NCI-H82 (cell line): ENCODE measurements around the gene DACH2.

ENCODE experiments used
- DNase-seq: peaks from one replicate; lab custom pipeline; 2025; lab: John Stamatoyannopoulos, UW

Gene DACH2

DNA sequence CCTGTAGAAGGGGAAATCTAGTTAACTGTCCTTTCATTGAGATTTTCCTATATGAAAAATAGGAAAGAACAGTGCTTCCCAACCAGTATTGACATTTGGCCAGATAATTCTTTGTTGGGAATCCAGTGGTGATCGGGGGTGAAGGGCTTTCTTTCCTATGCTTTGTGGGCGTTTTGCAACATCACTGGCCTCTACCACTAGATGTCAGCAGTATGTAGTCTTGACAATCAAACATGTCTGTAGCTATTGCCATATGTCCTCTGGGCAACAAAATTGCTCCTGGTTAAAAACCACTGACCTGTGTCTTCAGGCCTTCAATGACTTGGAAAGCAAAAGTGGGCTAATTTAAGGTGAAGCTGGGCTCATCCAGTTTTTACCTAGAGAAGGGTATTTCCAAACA is 658.5 kb downstream of the DACH2 start:
- DNase-seq = peak; percentile 69

DNA sequence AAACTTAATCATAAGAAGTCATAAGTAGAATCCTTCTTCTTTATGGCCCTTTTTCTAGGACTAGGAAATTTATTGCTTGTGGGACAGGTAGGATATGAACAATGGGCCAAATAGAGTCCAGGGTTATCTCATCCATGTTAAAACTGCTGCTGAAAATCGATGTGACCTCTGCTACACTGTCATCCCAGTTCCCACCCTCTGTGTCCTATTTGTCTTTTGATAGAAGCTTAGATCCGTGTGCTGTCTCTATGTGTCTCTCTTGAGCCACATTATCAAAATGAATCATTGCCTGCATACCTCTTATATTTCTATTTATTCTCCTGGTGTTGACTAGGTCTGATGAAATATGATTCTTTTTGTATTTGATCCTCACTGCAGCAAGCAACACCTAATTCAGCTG is 661.4 kb downstream of the DACH2 start:
- no peak for DNase-seq

DNA sequence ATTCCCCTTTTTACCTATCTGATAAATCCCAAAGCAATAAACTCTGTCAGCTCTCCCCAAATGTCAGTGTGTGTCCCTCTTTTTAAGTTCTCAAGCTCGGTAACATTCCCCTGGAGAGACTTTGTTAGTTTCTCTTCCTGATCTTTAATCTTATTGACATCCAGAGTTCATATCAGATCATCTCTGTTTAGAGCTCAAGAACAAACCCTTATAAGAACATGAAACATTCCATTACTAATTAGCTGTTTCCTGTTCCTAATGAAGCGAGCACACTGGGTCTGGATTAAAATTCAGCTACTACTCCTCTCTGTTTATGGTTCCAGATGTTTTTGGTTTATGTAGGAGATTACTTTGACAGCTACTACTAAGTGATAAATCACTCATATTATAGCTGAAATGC is 681.5 kb downstream of the DACH2 start:
- no peak for DNase-seq

DNA sequence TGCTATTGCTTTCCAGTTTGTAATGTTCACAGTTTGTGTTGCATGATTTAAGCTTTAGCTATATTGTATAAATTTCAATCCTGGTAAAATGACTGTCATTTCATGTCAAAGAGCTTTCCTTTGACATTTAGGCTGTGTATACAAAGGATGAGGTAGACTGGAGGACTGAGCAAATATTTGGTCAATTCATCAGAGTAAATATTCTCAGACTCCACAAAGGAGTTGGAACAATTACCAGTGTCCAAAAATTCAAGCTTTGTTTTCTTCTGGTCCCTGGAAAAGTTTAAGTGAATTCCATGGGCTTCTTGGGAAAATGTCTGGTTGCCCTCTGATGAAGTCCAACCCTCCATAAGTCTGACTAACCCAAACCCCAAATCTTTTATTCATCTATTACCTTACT is 682.4 kb downstream of the DACH2 start:
- no peak for DNase-seq

DNA sequence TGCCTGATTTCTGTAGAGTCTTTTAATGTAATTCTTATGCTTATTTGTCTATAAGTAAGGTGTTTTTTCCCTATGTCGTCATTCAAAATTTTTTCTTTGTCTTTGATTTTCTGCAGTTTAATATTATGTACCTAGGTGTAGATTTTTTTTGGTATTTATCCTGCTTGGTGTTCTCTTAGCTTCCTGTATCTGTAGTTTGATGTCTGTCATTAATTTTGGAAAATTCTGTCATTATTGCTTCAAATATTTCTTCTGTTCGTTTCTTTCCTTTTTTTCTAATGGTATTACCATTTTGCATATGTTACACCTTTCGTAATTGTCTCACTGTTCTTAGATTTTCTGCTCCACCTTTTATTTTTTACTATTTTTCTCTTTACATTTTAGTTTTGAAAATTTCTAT is 696.9 kb downstream of the DACH2 start:
- DNase-seq = no peak
